Activated T-cell treated with anti-CD3 and anti-CD28 coated beads, Interleukin-2, amount 50 U/mL, for 24 hours (primary cell): ENCODE data around the gene JARID2.

ENCODE experiments used
- DNase-seq: peaks from one replicate; pipeline ENCODE4 v3.0.0-alpha.2; 2020
- H3K27ac Mint-ChIP-seq: 2 replicates; pipeline ENCODE4 v1.8.0; 2020; ENCODE audit warnings: mild to moderate bottlenecking, mixed read lengths
- H3K27me3 Mint-ChIP-seq: 2 replicates; pipeline ENCODE4 v1.8.0; 2020; ENCODE audit warnings: mixed read lengths
- H3K36me3 Mint-ChIP-seq: 2 replicates; pipeline ENCODE4 v1.8.0; 2020; ENCODE audit warnings: low read depth, mixed read lengths
- H3K4me1 Mint-ChIP-seq: 2 replicates; pipeline ENCODE4 v1.8.0; 2020; ENCODE audit warnings: low read depth, mixed read lengths
- H3K4me3 Mint-ChIP-seq: 2 replicates; pipeline ENCODE4 v1.8.0; 2020; ENCODE audit warnings: mild to moderate bottlenecking, moderate library complexity, mixed read lengths
- H3K9me3 Mint-ChIP-seq: 2 replicates; pipeline ENCODE4 v1.8.0; 2020; ENCODE audit warnings: mixed read lengths

The JARID2 gene

DNA sequence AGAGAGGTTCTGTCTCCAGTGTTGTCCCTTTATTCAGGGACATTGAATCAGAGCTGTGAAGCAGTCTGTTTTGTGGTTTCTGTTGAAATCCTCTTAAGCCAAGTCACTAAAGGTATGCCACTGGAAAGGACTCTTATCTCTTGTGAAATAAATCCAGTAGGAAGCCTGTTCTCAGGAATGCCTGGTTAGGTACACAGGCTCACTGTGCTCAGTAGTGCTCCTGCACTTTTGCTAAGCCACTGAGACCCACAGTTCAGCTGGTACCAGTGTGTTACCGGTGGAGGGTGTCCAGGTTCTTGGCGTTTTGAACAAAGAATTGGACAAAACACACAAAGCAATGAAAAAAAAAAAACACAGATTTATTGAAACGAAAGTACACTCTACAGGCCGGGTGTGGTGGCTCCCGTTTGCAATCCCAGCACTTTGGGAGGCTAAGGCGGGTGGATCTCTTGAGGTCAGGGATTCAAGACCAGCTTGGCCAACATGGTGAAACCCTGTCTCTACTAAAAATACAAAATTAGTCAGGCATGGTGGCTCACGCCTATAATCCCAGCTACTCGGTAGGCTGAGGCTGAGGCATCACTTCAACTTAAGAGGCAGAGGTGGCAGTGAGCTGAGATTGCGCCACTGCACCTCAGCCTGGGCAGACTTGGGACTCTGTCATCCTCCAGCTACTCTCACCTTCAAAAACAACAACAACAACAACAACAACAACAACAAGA, 186.1 kb downstream of the JARID2 start:
- Mint-ChIP-seq H3K27me3 (no peaks in the 10 kb centered on the region), H3K9me3 (no peaks in the 10 kb centered on the region), H3K36me3 (peaks cover 53% of the 10 kb centered on the region), H3K4me1 (peaks cover 92% of the 10 kb centered on the region), H3K4me3 (no peak overlapping the region), H3K27ac (peak overlapping the region; percentile 40)
- no peak for DNase-seq

DNA sequence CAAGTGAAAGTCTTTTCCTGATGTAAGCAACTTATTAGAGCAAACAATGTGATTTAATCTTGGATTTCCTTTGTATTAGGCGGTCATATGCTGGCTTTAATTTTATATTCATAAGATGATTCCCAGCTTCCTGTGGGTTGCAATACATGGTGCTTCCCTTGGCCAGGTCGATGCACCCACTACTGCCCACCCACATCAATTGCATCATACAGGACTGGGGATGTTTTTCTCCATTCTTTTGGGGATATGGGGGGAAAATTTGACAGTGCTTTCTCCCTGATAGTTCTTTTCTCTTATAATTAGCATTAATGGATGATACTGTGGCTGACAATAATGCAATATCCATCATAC, 187.6 kb downstream of the JARID2 start:
- peak overlapping the region; percentile 26 for H3K27ac Mint-ChIP-seq
- peaks cover 47% of the 10 kb centered on the region for H3K36me3 Mint-ChIP-seq
- no peaks in the 10 kb centered on the region for H3K27me3 Mint-ChIP-seq
- no peak for DNase-seq
- no peak overlapping the region for H3K4me3 Mint-ChIP-seq
- no peaks in the 10 kb centered on the region for H3K9me3 Mint-ChIP-seq
- peaks cover 94% of the 10 kb centered on the region for H3K4me1 Mint-ChIP-seq

DNA sequence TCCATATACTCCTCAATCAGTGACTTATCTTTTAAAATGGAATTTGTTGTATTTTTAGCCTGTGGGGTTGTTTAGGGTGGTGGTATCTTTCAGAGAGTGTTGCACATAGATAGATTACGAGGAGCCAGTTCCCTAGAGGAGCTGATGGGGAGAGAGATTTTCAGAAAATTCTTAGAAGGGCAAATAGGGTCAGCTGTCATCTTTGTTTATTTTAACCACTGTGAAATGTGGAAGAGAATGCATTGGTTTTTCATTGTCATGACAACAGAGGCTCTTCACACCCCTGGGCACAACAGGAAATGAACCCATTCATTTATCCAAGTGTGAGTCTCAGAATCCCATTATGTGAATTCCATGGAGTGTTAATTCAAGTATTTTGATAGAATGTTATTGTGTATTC, 188.4 kb downstream of the JARID2 start:
- H3K27ac Mint-ChIP-seq: peak overlapping the region; percentile 81
- H3K4me1 Mint-ChIP-seq: peaks cover 96% of the 10 kb centered on the region
- H3K4me3 Mint-ChIP-seq: no peak overlapping the region
- H3K9me3 Mint-ChIP-seq: no peaks in the 10 kb centered on the region
- no peaks in the 10 kb centered on the region for H3K27me3 Mint-ChIP-seq
- DNase-seq: no peak
- H3K36me3 Mint-ChIP-seq: peaks cover 41% of the 10 kb centered on the region

DNA sequence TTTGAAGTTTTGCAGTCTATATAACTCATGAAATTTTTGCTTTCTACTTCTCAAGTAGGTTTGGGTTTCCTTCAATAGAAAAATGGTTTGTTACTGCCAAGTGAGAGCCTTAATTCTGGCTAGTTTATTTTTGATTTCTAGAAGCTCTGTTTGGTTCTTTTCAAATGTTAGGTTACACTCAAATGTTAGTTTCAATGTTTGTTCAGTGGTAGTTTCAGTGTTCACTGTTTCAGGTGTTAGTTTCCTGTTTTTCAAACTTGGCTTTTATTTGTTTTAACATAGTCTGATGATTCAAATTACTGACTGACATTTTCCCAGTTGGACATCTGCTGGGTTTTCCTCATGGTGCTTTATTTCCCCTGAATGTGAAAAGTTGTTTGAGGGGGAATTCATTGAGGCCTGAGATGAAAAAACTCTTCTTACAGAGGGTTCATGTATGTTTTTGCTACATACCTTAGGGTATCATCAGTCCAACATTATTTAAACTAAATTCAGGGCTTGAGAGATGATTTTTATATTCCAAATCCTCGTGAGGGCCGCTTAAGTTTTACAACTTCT, 189.0 kb downstream of the JARID2 start:
- no peak overlapping the region for H3K4me3 Mint-ChIP-seq
- H3K27ac Mint-ChIP-seq: peak overlapping the region; percentile 81
- H3K9me3 Mint-ChIP-seq: no peaks in the 10 kb centered on the region
- peaks cover 96% of the 10 kb centered on the region for H3K4me1 Mint-ChIP-seq
- peaks cover 41% of the 10 kb centered on the region for H3K36me3 Mint-ChIP-seq
- DNase-seq: no peak
- no peaks in the 10 kb centered on the region for H3K27me3 Mint-ChIP-seq

DNA sequence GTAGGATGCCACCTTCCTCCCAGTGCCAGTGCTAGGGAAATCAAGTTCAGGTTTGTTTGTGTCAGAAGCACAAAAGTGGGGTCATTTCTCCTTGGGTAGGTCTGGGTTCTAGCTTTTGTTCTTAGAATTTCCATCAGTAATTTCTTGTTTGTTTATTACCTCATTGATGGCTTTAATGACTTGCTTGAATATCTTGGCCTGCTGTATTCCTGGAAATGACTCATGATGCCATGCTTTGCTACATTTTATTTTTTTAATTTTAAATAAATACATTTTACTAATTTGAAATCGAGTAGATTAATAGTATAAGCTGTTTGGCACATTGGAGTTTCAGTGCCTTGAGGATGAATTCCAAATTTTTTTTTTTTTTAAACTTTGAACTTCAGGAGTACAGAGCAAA, 189.6 kb downstream of the JARID2 start:
- peaks cover 97% of the 10 kb centered on the region for H3K4me1 Mint-ChIP-seq
- no peak overlapping the region for H3K4me3 Mint-ChIP-seq
- H3K27ac Mint-ChIP-seq: peak overlapping the region; percentile 81
- H3K36me3 Mint-ChIP-seq: peaks cover 40% of the 10 kb centered on the region
- H3K27me3 Mint-ChIP-seq: no peaks in the 10 kb centered on the region
- no peak for DNase-seq
- H3K9me3 Mint-ChIP-seq: no peaks in the 10 kb centered on the region

DNA sequence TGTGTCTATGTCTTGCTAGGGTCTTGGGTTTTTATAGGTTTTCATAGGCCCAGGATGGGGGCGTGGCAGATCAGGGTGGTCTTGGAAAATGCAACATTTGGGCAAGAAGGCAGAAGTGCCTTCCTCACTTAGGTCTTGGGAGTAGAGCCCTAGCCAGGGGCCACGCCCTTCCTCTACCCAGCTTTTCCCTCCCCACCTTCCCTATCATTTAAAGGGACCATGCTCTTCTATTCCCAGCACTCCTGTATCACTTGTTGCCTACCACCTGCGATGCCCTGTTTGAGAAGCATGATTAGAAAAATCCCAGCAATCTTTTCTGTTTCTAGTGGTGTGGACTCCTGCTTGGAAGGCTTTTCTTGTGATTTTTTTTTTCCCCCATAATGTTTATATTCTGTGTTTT, 190.6 kb downstream of the JARID2 start:
- H3K4me3 Mint-ChIP-seq: no peak overlapping the region
- no peak for DNase-seq

DNA sequence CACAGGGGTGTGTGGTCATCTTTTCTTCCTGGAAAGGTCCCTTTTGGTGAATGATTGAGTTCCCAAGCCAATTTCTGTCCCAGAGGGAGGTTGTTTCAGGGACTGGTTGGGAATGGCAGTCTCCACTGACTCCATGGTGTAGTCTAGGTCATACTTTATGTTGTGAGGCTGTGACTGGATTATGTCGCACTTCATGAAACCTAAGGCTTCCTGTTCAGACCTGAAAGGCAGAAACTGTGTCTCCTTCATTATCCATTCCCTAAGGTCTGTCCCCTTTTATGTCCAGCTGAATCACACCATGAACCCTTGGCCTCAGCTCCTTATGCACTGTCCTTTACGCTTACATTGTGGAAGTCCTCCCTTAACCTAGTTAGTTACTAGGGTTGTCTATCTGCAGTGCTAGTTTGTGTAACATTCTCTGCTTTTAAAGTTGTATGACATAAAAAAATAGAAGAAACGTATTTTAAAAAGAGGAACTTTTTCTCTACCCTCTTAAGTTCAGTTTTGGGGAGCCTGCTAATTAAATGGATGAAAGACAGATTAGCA, 191.3 kb downstream of the JARID2 start:
- Mint-ChIP-seq H3K4me3 (no peak overlapping the region), H3K27me3 (no peaks in the 10 kb centered on the region), H3K9me3 (no peaks in the 10 kb centered on the region), H3K36me3 (peaks cover 38% of the 10 kb centered on the region), H3K4me1 (peaks cover 91% of the 10 kb centered on the region), H3K27ac (peak overlapping the region; percentile 79)
- no peak for DNase-seq

More for the DNA sequence above, 190.6 kb downstream of the JARID2 start:
- peak overlapping the region; percentile 72 for H3K27ac Mint-ChIP-seq
- H3K9me3 Mint-ChIP-seq: no peaks in the 10 kb centered on the region
- H3K36me3 Mint-ChIP-seq: peaks cover 40% of the 10 kb centered on the region
- no peaks in the 10 kb centered on the region for H3K27me3 Mint-ChIP-seq
- peaks cover 97% of the 10 kb centered on the region for H3K4me1 Mint-ChIP-seq

DNA sequence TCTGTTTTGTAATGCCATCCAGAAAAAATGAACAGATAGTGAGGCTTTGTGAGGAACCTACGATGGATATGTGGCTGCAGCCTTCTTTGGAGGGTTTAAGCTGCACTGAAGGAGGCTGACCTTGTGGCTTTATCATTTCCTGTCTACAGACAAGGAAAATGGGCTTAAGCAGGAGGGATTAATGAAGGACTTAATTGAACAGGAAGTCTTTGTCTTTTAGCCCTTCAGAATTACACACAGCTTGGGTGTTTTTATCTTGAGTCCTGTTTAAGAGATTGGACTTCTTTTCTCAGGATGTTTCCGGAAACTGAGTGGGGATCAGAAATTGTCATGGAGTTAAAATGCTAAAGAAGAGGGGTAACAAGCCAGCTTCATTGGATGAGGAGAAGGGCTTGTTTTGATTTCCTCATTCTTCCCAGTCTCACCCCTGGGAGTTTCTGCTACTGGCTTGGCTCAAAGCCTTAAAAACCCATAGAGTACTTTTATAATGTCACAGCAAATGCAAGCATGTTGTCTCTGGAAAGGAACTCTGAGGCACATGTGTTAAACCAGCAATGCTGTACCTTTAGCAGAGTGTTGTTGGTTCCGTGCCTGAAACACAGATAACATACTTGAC, 193.6 kb downstream of the JARID2 start:
- peaks cover 44% of the 10 kb centered on the region for H3K36me3 Mint-ChIP-seq
- no peak overlapping the region for H3K4me3 Mint-ChIP-seq
- no peak for DNase-seq
- peak overlapping the region; percentile 79 for H3K27ac Mint-ChIP-seq
- no peaks in the 10 kb centered on the region for H3K9me3 Mint-ChIP-seq
- peaks cover 84% of the 10 kb centered on the region for H3K4me1 Mint-ChIP-seq
- H3K27me3 Mint-ChIP-seq: no peaks in the 10 kb centered on the region

DNA sequence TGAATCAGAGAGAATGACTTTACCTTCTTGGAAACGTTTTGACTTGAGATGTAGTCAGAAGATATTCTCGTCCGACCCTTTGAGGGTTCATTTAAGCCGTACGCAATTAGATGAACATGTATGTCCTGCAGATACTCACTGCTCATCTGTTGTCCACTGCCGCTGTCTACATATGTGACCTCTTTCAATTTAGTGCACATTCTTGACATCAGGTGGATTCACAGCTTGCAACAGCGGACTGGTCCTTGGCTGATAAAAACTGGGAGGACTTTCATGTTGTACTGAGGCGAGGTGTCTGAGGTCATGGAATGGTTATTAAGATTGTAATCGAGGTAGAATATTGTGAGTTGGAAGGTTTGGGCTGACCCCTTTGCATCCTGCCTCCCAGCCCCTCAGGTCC, 194.2 kb downstream of the JARID2 start:
- Mint-ChIP-seq H3K36me3 (peaks cover 38% of the 10 kb centered on the region), H3K4me1 (peaks cover 84% of the 10 kb centered on the region), H3K27me3 (no peaks in the 10 kb centered on the region), H3K4me3 (no peak overlapping the region), H3K27ac (peak overlapping the region; percentile 79), H3K9me3 (no peaks in the 10 kb centered on the region)
- no peak for DNase-seq

DNA sequence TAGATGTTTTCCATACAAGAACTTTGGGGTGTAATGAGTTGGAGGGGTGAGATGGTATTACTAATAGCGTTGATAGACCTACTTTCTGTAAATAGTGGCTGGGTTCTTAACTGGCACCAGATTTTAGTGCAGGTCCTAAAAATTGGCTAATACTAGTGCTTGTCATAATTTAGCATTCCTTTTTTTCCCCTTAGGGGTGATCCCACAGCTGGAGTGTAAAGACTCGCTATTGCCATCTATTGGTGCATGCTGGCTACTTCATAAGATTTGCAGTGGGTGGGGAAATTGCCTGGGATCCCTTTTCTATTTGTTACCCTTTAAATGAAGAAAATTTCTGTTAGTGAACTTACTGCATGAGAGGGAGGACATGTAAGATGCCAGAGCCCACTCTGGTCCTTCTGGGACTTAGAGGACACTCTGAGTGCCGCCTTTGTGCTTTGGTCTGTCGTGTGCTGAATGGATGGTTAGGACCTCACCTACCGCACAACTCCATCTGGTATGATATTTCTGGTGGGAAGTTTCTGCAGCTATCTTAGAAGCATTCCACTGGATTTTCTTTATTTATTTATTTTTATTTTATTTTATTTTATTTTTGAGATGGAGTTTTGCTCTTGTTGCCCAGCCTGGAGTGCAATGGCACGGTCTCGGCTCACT, 195.5 kb downstream of the JARID2 start:
- Mint-ChIP-seq H3K9me3 (no peaks in the 10 kb centered on the region), H3K4me3 (no peak overlapping the region), H3K36me3 (peaks cover 40% of the 10 kb centered on the region), H3K4me1 (peaks cover 84% of the 10 kb centered on the region), H3K27ac (peak overlapping the region; percentile 9), H3K27me3 (no peaks in the 10 kb centered on the region)
- DNase-seq: no peak

DNA sequence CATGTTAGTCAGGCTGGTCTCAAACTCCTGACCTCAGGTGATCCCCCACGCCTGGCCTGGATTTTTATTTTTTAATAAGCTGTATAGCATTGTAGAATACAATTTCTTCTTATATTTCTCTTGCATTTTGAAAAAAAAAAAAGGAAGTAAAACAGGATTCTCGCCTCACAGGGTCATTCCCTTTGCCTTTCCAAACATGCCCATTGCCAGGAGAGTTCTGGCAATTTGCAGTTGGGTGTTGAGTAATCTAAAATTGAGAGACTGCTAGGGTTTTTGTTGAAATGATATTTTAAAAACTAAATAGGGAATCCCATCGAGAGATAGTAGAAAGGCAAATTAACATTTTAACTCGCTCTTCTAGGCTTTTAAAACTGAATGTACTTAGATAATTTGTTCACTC, 196.1 kb downstream of the JARID2 start:
- Mint-ChIP-seq H3K4me3 (no peak overlapping the region), H3K4me1 (peaks cover 83% of the 10 kb centered on the region), H3K27me3 (no peaks in the 10 kb centered on the region), H3K9me3 (no peaks in the 10 kb centered on the region), H3K36me3 (peaks cover 39% of the 10 kb centered on the region), H3K27ac (peak overlapping the region; percentile 8)
- no peak for DNase-seq

DNA sequence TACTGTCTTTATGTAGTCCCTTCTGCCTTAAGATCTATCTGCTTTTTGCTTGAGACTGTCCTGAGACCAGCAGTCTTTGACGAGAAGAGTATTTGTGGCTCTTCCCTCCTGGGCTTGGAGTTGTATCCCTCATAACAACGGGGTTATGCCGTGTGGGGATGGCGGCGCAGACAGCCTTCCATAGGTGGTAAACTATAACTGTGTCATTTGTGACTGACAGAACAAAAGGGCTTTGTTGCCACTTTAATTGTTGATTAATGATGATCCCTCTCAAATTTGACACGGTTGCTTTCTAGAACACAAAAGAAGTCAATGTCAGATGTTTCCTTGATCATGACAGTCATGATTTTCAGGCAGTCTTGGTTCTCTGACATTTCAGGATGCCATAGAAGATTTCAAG, 196.6 kb downstream of the JARID2 start:
- no peak for DNase-seq
- H3K9me3 Mint-ChIP-seq: no peaks in the 10 kb centered on the region
- H3K4me3 Mint-ChIP-seq: no peak overlapping the region
- H3K36me3 Mint-ChIP-seq: peaks cover 37% of the 10 kb centered on the region
- no peaks in the 10 kb centered on the region for H3K27me3 Mint-ChIP-seq
- H3K27ac Mint-ChIP-seq: peak overlapping the region; percentile 8
- H3K4me1 Mint-ChIP-seq: peaks cover 83% of the 10 kb centered on the region

DNA sequence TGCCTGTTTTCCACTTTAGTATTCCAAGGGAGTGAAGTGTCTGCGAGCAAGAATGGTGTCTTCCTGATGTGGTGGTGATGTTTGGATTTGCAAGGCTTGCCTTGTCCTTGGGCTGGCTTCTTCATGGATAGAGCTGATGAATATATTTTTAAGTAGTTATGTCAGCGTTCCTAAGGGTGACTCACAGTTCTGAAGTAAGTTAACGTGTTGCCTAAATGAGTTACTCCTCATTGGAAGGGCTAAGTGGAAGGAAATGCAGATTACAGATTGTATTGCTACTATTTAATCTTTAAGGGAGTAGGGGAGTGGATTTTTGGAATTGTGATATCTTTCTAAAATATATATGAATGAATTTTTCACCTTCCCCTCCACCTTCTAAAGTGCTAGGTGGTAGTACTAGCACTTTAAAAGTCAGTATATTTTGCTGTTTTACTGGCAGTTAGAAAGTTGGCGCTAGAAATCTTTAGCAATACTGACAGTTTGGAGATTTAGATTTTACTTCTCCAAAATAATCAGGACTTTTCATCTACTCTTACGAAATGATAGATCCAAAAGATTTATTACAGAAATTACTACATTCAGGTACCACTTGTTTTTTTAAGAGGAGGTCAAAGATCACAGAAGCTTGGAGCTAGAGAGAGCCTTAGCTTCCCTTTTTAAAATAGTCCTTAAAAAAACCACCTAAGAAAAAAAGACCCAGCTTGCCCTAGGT, 197.4 kb downstream of the JARID2 start:
- no peak overlapping the region for H3K4me3 Mint-ChIP-seq
- H3K9me3 Mint-ChIP-seq: no peaks in the 10 kb centered on the region
- H3K36me3 Mint-ChIP-seq: peaks cover 31% of the 10 kb centered on the region
- no peaks in the 10 kb centered on the region for H3K27me3 Mint-ChIP-seq
- peaks cover 83% of the 10 kb centered on the region for H3K4me1 Mint-ChIP-seq
- no peak for DNase-seq
- no peak overlapping the region for H3K27ac Mint-ChIP-seq

DNA sequence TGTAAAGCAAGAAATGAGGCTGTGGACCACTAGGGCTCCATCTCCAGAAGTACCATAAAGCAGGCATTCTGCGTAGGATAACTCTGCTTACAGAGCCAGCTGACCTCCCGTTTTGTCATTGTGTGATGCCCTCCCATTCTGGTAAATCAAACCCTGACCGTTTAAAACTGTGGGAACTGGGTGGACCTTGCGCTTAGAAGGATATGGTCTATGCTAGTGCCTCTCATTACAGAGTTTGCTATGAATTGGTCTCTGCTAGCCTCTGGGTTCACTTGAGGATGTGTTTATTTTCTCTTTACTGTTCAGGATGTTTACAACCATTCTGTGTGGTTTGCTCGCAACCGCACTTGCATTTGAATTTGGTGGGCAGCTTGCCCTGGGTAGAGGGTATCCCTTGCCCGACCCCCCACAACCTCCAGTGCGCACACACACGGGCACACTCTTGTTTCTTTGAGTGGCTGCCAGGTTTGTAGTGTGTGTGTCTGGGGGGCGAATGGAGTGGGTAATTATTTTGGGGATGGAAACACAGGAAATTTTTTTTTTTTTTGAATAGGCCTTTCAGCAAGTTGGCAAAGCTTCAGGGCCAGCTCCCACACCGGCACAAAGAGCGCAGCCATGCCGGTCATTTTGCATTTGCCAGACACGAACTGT, 198.3 kb downstream of the JARID2 start:
- Mint-ChIP-seq H3K27ac (peak overlapping the region; percentile 31), H3K27me3 (no peaks in the 10 kb centered on the region), H3K36me3 (peaks cover 31% of the 10 kb centered on the region), H3K9me3 (no peaks in the 10 kb centered on the region), H3K4me3 (no peak overlapping the region), H3K4me1 (peaks cover 80% of the 10 kb centered on the region)
- no peak for DNase-seq
